ENCODE data around the gene NEMP2. TPM values are rescaled to one million over a fixed set of nuclear protein-coding genes. Genes with fewer than 3 reads are reported as not detected.

Gene NEMP2
- total RNA-seq, 1 donor from 2014 or later = 3.8 TPM

DNA sequence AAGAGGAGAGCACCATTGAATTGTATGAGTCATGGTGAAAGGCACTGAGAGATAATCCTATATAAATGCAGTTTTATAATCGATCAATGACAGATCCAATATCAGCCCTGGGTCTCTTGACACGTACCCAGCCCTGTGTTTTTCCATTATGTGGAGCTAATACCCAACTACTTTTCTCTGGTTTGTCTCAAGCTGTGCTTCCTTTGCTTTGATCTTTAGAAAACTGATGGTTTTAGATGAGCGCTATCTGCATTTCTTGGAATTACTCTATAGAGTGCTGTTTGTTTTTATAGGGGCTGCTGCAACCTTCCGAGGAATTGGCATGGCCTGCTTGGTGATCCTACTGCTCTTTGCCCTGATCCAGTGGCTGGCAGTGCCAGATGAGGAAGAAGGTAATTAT is 45.0 kb downstream of the NEMP2 start:
- no peaks in the 10 kb centered on the region for H3K27me3 ChIP-seq (ENCODE audit: control insufficient read depth, insufficient read depth, low read length)
- H3K36me3 ChIP-seq (ENCODE audit: control insufficient read depth, insufficient read depth, low read length) = no peaks in the 10 kb centered on the region
- no peak for DNase-seq (ENCODE audit: low read depth)
- H3K4me3 ChIP-seq (ENCODE audit: low read depth, low read length) = no peak overlapping the region
- TF ChIP-seq, protein P1, sequence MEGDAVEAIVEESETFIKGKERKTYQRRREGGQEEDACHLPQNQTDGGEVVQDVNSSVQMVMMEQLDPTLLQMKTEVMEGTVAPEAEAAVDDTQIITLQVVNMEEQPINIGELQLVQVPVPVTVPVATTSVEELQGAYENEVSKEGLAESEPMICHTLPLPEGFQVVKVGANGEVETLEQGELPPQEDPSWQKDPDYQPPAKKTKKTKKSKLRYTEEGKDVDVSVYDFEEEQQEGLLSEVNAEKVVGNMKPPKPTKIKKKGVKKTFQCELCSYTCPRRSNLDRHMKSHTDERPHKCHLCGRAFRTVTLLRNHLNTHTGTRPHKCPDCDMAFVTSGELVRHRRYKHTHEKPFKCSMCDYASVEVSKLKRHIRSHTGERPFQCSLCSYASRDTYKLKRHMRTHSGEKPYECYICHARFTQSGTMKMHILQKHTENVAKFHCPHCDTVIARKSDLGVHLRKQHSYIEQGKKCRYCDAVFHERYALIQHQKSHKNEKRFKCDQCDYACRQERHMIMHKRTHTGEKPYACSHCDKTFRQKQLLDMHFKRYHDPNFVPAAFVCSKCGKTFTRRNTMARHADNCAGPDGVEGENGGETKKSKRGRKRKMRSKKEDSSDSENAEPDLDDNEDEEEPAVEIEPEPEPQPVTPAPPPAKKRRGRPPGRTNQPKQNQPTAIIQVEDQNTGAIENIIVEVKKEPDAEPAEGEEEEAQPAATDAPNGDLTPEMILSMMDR (IDR thresholded peaks at IDR 0.05; ENCODE audit: insufficient read depth, low read length, poor library complexity, severe bottlenecking) = no peak

DNA sequence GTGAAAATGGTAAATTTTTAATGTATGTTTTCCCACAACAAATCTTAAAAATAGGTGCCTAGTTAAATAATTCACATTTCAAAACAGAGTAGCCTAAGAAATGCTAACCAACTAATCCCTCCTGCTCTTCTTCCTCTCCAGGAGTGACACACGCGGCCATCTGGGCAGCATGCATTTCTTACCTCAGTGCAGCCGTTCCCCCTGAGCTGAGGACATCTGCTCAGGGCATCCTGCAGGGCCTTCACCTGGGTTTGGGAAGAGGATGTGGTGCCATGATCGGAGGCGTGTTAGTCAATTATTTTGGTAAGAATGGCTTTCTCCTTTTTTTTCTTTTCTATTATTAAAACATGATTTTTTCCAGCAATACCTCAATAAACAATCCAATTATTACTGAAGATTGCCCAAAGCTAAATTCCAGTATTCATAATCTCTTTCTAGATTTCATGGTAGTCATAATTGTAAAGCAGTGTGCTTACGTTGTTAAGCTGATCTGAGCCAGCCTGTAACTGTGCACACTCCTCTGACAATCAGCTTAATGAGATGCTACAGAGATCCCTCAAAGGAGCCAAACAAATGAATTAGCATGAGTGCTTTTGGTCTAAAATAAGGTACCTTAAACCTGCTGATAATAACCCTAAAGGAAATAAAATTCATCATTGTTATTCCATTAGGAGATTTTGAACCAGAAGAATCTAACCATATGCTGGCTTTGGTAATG is 45.8 kb downstream of the NEMP2 start:
- no peak for DNase-seq (ENCODE audit: low read depth)
- H3K27me3 ChIP-seq (ENCODE audit: control insufficient read depth, insufficient read depth, low read length) = no peaks in the 10 kb centered on the region
- no peak overlapping the region for H3K4me3 ChIP-seq (ENCODE audit: low read depth, low read length)
- no peaks in the 10 kb centered on the region for H3K36me3 ChIP-seq (ENCODE audit: control insufficient read depth, insufficient read depth, low read length)
- TF ChIP-seq, protein P1 (IDR thresholded peaks at IDR 0.05; ENCODE audit: insufficient read depth, low read length, poor library complexity, severe bottlenecking) = no peak

DNA sequence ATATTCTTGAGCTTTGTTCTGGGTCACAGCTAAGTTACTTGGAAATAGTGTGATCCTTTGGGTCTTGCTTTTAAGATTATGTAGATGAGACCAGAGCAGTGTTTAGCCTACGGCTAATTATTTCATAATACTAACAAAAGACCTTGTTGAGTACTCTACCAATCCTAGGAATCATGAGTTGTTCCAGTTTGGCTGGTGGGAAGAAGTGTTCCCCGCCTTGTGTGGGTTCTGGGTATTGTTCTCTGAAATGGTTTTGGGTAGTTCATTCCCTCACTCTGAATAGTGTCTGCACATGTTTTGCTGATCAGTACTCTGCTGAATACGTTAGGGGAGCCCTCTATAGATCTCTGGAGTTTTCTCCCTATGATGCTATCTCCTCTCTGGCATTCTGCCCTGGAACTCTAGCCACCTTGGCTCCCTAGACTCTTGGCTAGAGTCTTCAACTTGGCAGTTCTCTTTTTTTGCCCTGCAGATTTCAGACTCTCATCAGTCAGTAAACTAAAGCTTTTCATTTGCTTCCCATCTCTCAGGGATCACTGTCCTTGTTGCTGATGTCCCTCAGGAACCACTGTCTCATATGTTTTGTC is 48.4 kb downstream of the NEMP2 start:
- Histone ChIP-seq H3K36me3 (ENCODE audit: control insufficient read depth, insufficient read depth, low read length) (no peaks in the 10 kb centered on the region), H3K4me3 (ENCODE audit: low read depth, low read length) (no peak overlapping the region), H3K27me3 (ENCODE audit: control insufficient read depth, insufficient read depth, low read length) (no peaks in the 10 kb centered on the region)
- TF ChIP-seq, protein P1 (IDR thresholded peaks at IDR 0.05; ENCODE audit: insufficient read depth, low read length, poor library complexity, severe bottlenecking) = no peak
- DNase-seq (ENCODE audit: low read depth) = no peak

GRCh38 chr2:190482451-190482850 is 52.1 kb downstream of the NEMP2 start:
- H3K27me3 ChIP-seq (ENCODE audit: control insufficient read depth, insufficient read depth, low read length) = no peaks in the 10 kb centered on the region
- H3K36me3 ChIP-seq (ENCODE audit: control insufficient read depth, insufficient read depth, low read length) = no peaks in the 10 kb centered on the region
- TF ChIP-seq, protein P1 (IDR thresholded peaks at IDR 0.05; ENCODE audit: insufficient read depth, low read length, poor library complexity, severe bottlenecking) = no peak
- H3K4me3 ChIP-seq (ENCODE audit: low read depth, low read length) = no peak overlapping the region
- no peak for DNase-seq (ENCODE audit: low read depth)

DNA sequence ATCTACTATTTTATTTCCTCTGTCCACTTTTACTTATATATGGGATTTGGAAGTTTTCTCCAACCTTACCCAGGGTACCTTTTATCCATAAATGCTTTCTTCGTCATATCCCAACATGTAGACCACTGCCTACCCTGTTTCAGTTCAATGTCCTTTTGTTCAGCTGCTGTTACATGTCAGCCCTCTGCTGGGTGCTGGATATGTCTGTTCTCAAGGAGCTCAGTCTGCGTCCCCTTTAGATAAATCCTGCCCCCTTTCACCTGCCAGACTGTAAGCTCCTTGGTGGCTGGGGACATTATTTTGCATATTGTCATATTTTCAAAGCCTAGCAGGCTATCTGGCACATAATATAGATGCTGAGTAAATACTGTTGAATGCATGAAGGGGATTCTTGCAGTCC is 53.2 kb downstream of the NEMP2 start:
- DNase-seq (ENCODE audit: low read depth) = no peak
- Histone ChIP-seq H3K27me3 (ENCODE audit: control insufficient read depth, insufficient read depth, low read length) (no peaks in the 10 kb centered on the region), H3K4me3 (ENCODE audit: low read depth, low read length) (no peak overlapping the region), H3K36me3 (ENCODE audit: control insufficient read depth, insufficient read depth, low read length) (no peaks in the 10 kb centered on the region)
- TF ChIP-seq, protein P1 (IDR thresholded peaks at IDR 0.05; ENCODE audit: insufficient read depth, low read length, poor library complexity, severe bottlenecking) = no peak

All from kidney epithelial cell (primary cell).